ENCODE results near the gene FYN.
"Not testable (repeated sequence)": the region's sequence is repeated elsewhere in the genome, so short reads cannot be mapped to it uniquely, and the experiment has no call there.

The FYN gene

DNA sequence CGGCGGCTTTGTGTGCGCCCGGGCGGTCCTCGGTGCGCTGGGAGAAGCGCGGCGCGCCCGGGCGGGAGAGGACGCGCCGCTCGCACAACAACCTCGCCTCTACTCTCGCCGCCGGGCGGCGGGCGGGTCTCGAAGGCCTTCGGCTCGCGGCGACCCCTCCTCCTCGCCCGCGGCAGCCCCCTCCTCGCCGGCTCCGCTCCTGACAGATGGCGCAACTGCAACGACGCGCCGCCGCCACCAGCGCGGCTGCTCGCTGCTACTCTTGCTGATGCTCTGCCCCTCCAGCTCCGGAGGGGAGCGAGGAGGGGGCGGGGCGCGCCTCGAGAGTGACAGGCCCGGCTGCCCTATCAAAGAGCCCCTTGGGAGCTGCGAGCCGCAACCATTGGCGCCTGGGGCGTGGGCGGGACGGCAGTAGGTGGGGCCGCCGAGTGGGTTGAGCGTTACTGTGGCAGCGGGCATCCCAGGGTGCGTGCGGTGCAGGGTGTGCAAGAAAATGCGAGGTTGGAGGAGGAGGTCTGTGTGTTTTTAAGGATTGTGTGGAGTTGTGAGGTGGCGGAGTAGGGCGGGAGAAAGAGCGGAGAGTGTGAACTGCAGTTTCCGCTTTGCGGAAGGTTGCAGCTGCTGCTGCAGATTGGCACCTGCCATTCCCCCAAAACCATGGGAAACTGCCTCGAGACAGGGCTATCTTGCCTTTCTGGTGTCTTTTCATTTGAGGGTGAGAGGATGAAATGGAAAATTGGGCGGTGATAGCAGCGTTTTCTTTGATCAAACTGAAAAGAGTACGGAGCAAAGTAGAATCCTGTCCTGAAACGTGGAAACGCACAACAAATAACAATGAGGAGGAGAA is at the start of gene FYN:
Gene FYN, minus strand, starts transcription at position 275 of the 847 bp plus-strand sequence. CDS start 153,401 bp downstream, outside the sequence.
- Histone ChIP-seq H3K9me3 (ENCODE audit: control insufficient read depth, low read depth, low read length) (no peaks in the 10 kb centered on the region), H3K4me1 (ENCODE audit: control insufficient read depth, low read depth, low read length) (peaks cover 23% of the 10 kb centered on the region), H3K4me3 (ENCODE audit: low read length) (peak within 1 kb of the TSS; percentile 87), H3K9ac (ENCODE audit: low read length) (peak within 1 kb of the TSS; percentile 67), H3K27ac (ENCODE audit: low read length) (peak within 1 kb of the TSS; percentile 30), H3K36me3 (ENCODE audit: control insufficient read depth, low read depth, low read length) (no peaks in the 10 kb centered on the region), H3K27me3 (ENCODE audit: control insufficient read depth, insufficient read depth, low read length) (peaks cover 6% of the 10 kb centered on the region)

DNA sequence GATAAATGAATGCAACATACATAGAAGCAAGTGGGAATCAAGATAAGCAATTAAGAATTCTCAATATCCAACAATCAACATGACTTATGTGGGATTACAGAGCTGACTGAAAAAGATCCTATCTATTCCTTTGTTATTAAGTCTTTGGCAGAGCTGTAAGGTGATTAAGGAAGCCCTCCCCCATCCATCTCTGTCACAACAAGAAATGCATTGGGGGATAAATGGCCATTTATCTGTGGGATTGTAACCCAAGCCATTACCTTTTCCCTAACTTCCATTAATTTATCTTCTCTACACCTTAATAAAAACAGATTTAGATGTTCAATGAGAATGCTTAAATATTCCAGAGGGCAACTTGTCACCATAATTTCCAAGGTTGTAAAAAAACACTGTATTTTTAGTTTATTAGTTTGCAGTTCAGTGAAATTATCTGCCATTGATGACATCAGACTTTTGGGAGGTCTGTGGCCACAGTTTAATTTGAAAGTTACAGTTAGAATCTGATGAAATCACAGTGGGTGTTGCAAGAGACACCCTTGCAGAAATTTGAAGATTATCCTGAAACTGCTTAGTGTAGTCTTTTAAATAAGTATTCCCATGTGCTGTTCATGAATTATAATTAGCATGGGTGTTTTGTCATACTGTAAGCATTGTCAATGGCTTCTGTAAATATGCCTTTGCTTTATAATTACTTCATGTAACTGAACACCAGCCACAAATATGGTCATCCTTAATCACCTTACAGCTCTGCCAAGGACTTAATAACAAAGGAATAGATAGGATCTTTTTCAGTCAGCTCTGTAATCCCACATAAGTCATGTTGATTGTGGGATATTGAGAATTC is 49.4 kb upstream of the FYN start:
- Histone ChIP-seq H3K9me3 (ENCODE audit: control insufficient read depth, low read depth, low read length) (no peaks in the 10 kb centered on the region), H3K27ac (ENCODE audit: low read length) (no peak overlapping the region), H3K4me1 (ENCODE audit: control insufficient read depth, low read depth, low read length) (peaks cover 43% of the 10 kb centered on the region), H3K9ac (ENCODE audit: low read length) (no peak overlapping the region), H3K27me3 (ENCODE audit: control insufficient read depth, insufficient read depth, low read length) (no peaks in the 10 kb centered on the region), H3K36me3 (ENCODE audit: control insufficient read depth, low read depth, low read length) (no peaks in the 10 kb centered on the region), H3K4me3 (ENCODE audit: low read length) (no peak overlapping the region)

DNA sequence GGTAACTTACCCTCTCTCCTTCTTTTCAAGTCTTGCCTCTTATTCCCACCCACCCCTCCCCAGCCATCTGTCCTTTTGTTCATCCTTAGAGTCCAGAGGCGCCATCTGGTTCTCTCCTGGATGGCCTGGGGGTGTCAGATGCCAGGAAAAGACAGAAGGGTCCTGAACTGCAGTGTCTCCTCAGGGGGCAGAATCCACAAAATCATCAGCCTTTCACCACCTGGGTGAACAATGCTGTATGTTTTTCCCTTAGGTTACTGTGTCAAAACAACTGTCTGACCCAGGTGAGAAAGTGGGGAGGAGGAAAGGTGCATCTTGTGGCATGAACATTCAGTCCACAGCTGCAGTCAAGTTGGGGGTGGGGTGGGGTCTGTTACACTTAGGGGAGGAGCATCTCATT is 47.9 kb upstream of the FYN start:
- Histone ChIP-seq H3K27ac (ENCODE audit: low read length) (no peak overlapping the region), H3K4me3 (ENCODE audit: low read length) (no peak overlapping the region)

DNA sequence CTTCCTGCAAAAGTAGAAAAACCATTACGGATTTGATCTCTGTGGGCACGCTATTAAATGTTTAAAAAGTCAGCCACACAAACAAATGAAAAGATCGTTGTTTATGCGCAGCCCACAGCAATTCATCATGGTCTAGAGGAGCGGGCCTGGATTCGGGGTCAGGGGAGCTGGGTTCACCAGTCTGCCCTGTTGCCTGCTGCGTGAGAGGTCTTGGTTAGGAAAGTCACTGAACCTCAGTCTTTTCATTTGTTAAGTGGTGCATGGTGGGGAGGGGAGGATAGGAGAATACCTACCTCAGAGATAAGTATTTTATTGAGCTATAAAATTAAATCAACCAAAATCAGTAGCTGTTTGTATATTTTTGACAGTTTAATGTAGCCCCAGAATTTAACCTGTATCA is 47.3 kb upstream of the FYN start:
- Histone ChIP-seq H3K4me1 (ENCODE audit: control insufficient read depth, low read depth, low read length) (peaks cover 33% of the 10 kb centered on the region), H3K9me3 (ENCODE audit: control insufficient read depth, low read depth, low read length) (no peaks in the 10 kb centered on the region)

More for the DNA sequence above, 47.9 kb upstream of the FYN start:
- Histone ChIP-seq H3K4me1 (ENCODE audit: control insufficient read depth, low read depth, low read length) (peaks cover 33% of the 10 kb centered on the region), H3K27me3 (ENCODE audit: control insufficient read depth, insufficient read depth, low read length) (no peaks in the 10 kb centered on the region), H3K9ac (ENCODE audit: low read length) (no peak overlapping the region), H3K9me3 (ENCODE audit: control insufficient read depth, low read depth, low read length) (no peaks in the 10 kb centered on the region), H3K36me3 (ENCODE audit: control insufficient read depth, low read depth, low read length) (no peaks in the 10 kb centered on the region)

DNA sequence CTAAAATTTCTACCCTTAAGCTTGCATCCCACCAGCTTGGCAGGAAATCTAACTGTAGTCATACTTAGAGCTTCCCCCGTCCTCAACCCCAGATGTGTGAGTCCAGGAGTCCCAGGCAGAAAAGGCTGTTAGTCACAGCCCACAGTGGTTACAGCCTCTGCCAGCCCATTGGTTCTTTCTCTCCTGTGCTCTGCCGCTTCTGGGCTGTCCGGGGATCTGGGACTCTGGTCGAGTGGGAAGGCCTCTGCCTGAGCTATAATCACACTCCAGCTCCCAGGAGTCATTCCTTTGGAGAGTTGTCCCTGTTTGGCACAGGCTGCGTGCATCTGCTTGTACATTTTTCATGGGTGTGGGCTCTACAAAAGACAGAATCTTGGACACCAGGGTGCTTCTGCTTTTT is 45.6 kb upstream of the FYN start:
- H3K9ac ChIP-seq (ENCODE audit: low read length) = no peak overlapping the region

More for the DNA sequence above, 47.3 kb upstream of the FYN start:
- Histone ChIP-seq H3K36me3 (ENCODE audit: control insufficient read depth, low read depth, low read length) (no peaks in the 10 kb centered on the region), H3K4me3 (ENCODE audit: low read length) (no peak overlapping the region), H3K27me3 (ENCODE audit: control insufficient read depth, insufficient read depth, low read length) (no peaks in the 10 kb centered on the region), H3K9ac (ENCODE audit: low read length) (no peak overlapping the region), H3K27ac (ENCODE audit: low read length) (no peak overlapping the region)

DNA sequence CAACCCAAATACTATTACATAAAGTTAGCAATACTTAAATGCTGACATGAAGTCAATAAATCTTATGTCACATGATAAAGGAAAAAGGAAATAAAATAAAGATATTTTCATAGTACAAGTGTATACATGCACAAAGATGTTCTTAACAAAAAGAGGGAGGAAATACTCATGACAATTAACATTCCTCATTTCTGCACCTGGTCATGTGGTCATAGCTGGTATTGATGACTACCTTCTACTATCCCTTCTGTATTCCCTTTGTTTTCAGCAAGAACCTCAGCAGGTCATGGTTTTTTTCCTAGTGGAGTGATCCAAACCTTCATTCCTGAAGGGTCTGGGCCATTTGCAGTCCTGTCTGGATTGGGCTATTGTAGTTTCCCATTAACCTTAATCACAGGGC is 43.5 kb upstream of the FYN start:
- H3K4me3 ChIP-seq (ENCODE audit: low read length) = no peak overlapping the region
- no peaks in the 10 kb centered on the region for H3K27me3 ChIP-seq (ENCODE audit: control insufficient read depth, insufficient read depth, low read length)
- H3K36me3 ChIP-seq (ENCODE audit: control insufficient read depth, low read depth, low read length) = no peaks in the 10 kb centered on the region
- H3K27ac ChIP-seq (ENCODE audit: low read length) = no peak overlapping the region
- H3K9ac ChIP-seq (ENCODE audit: low read length) = no peak overlapping the region
- no peaks in the 10 kb centered on the region for H3K9me3 ChIP-seq (ENCODE audit: control insufficient read depth, low read depth, low read length)
- peaks cover 19% of the 10 kb centered on the region for H3K4me1 ChIP-seq (ENCODE audit: control insufficient read depth, low read depth, low read length)

More for the DNA sequence above, 45.6 kb upstream of the FYN start:
- Histone ChIP-seq H3K4me3 (ENCODE audit: low read length) (no peak overlapping the region), H3K9me3 (ENCODE audit: control insufficient read depth, low read depth, low read length) (no peaks in the 10 kb centered on the region), H3K27me3 (ENCODE audit: control insufficient read depth, insufficient read depth, low read length) (no peaks in the 10 kb centered on the region), H3K4me1 (ENCODE audit: control insufficient read depth, low read depth, low read length) (peaks cover 33% of the 10 kb centered on the region), H3K27ac (ENCODE audit: low read length) (no peak overlapping the region), H3K36me3 (ENCODE audit: control insufficient read depth, low read depth, low read length) (no peaks in the 10 kb centered on the region)

DNA sequence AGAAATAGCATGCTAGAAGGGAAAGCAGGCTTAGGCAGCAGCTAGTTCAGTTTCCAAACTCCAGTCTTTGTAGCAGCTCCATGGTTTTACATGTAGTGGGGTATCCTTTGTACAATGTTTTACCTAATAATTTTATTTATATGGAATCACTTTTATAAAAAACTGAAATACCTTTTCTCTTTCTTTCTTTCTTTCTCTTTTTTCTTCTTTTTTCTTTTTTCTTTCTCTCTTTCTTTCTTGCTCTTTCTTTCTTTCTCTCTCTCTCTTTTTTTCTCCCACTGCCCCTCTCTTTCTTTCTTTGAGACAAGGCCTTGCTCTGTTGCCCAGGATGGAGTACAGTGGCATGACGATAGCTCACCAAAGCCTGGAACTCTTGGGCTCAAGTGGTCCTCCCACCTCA is 41.4 kb upstream of the FYN start:
- Histone ChIP-seq H3K4me1 (ENCODE audit: control insufficient read depth, low read depth, low read length) (no peaks in the 10 kb centered on the region), H3K27me3 (ENCODE audit: control insufficient read depth, insufficient read depth, low read length) (no peaks in the 10 kb centered on the region), H3K27ac (ENCODE audit: low read length) (no peak overlapping the region), H3K4me3 (ENCODE audit: low read length) (no peak overlapping the region), H3K9me3 (ENCODE audit: control insufficient read depth, low read depth, low read length) (no peaks in the 10 kb centered on the region), H3K36me3 (ENCODE audit: control insufficient read depth, low read depth, low read length) (no peaks in the 10 kb centered on the region), H3K9ac (ENCODE audit: low read length) (no peak overlapping the region)

DNA sequence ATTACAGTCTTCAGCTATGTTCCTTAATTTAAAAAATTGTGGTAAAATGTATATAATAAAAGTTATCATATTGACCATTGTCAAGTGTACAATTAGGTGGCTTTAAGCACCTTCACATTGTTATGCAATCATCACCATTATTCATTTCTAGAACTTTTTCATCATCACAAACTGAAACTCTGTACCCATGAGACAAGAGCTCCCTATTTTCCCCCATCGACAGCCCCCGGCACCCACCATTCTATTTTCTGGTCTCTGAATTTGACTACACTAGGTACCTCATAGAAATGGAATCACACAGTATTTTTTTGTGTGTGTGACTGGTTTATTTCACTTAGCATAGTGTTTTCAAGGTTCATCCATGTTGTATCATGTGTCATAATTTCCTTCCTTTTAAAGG is 39.7 kb upstream of the FYN start:
- Histone ChIP-seq H3K9me3 (ENCODE audit: control insufficient read depth, low read depth, low read length) (no peaks in the 10 kb centered on the region), H3K27ac (ENCODE audit: low read length) (no peak overlapping the region), H3K4me3 (ENCODE audit: low read length) (no peak overlapping the region), H3K4me1 (ENCODE audit: control insufficient read depth, low read depth, low read length) (peaks cover 8% of the 10 kb centered on the region), H3K27me3 (ENCODE audit: control insufficient read depth, insufficient read depth, low read length) (no peaks in the 10 kb centered on the region), H3K9ac (ENCODE audit: low read length) (no peak overlapping the region), H3K36me3 (ENCODE audit: control insufficient read depth, low read depth, low read length) (no peaks in the 10 kb centered on the region)

DNA sequence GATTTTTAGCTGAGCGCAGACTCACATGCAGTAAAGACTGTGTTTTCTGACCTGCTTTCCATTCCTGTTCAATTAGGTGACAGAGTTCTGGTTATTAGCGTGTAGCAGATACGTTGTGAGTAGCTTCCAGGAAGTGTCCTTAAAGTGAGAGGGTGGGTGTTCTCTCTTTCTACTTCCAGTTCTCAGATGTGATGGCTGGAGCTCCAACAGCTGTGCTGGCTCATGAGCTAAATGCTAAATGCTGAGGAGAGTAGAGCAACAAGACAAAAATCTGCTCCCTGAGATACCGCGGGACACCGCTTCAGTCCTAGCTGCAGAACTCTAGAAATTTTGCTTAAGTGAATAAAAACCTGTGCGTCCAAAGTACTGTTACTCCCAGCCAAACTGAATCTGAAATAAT is 38.2 kb upstream of the FYN start:
- Histone ChIP-seq H3K9me3 (ENCODE audit: control insufficient read depth, low read depth, low read length) (no peaks in the 10 kb centered on the region), H3K9ac (ENCODE audit: low read length) (no peak overlapping the region), H3K4me3 (ENCODE audit: low read length) (no peak overlapping the region), H3K27ac (ENCODE audit: low read length) (no peak overlapping the region), H3K27me3 (ENCODE audit: control insufficient read depth, insufficient read depth, low read length) (no peaks in the 10 kb centered on the region), H3K36me3 (ENCODE audit: control insufficient read depth, low read depth, low read length) (no peaks in the 10 kb centered on the region), H3K4me1 (ENCODE audit: control insufficient read depth, low read depth, low read length) (peaks cover 8% of the 10 kb centered on the region)

DNA sequence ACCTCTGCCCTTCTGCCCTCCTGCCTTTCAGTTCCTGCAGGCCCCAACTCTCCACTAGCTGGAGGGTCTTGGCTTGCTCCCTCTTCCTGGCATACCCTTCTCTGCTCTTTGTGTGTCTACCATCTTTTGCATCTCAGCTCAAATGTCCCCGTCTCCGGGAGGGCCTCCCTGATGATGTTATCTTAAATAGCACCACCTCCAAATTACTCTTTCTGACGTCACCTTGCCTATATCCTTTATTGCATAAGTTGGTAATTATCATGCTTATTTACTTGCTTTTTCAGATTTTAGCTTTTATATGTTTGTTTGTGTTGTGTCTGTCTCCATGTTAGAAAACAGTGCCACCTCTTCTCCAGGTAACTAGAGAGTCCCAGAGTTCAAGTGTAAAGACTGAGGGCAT is 36.0 kb upstream of the FYN start:
- no peaks in the 10 kb centered on the region for H3K27me3 ChIP-seq (ENCODE audit: control insufficient read depth, insufficient read depth, low read length)
- no peak overlapping the region for H3K27ac ChIP-seq (ENCODE audit: low read length)
- no peaks in the 10 kb centered on the region for H3K36me3 ChIP-seq (ENCODE audit: control insufficient read depth, low read depth, low read length)
- peaks cover 8% of the 10 kb centered on the region for H3K4me1 ChIP-seq (ENCODE audit: control insufficient read depth, low read depth, low read length)
- H3K9me3 ChIP-seq (ENCODE audit: control insufficient read depth, low read depth, low read length) = no peaks in the 10 kb centered on the region
- no peak overlapping the region for H3K9ac ChIP-seq (ENCODE audit: low read length)
- H3K4me3 ChIP-seq (ENCODE audit: low read length) = peak overlapping the region; percentile 58

DNA sequence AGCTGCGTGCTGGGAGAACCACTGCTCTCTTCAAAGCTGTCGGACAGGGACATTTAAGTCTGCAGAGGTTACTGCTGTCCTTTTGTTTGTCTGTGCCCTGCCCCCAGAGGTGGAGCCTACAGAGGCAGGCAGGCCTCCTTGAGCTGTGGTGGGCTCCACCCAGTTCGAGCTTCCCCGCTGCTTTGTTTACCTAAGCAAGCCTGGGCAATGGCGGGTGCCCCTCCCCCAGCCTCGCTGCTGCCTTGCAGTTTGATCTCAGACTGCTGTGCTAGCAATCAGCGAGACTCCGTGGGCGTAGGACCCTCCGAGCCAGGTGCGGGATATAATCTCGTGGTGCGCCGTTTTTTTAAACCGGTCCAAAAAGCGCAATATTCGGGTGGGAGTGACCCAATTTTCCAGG is 35.1 kb upstream of the FYN start:
- H3K4me1 ChIP-seq (ENCODE audit: control insufficient read depth, low read depth, low read length); H3K9me3 ChIP-seq (ENCODE audit: control insufficient read depth, low read depth, low read length); H3K36me3 ChIP-seq (ENCODE audit: control insufficient read depth, low read depth, low read length); H3K27me3 ChIP-seq (ENCODE audit: control insufficient read depth, insufficient read depth, low read length); H3K9ac ChIP-seq (ENCODE audit: low read length); H3K27ac ChIP-seq (ENCODE audit: low read length): not testable (repeated sequence)
- H3K4me3 ChIP-seq (ENCODE audit: low read length) = peak overlapping the region; percentile 58

All from iPS-18a (cell line).